GM21576 (cell line): ENCODE measurements around the gene HAP1.
"Not testable (repeated sequence)": the region's sequence is repeated elsewhere in the genome, so short reads cannot be mapped to it uniquely, and the experiment has no call there.

ENCODE experiments used
- ATAC-seq: cut with Tn5 transposase; IDR thresholded peaks from one replicate; pipeline ENCODE4 v1.9.1; 2021; ENCODE audit warnings: mild to moderate bottlenecking, moderate library complexity; ENCODE audit not compliant: unreplicated experiment

HAP1 gene

GRCh38 chr17:41734139-41734948, at the start of gene HAP1:
Gene HAP1 (minus strand): TSS chr17:41734643. CDS start chr17:41734634, 9 bp downstream.
- no peak for ATAC-seq

DNA sequence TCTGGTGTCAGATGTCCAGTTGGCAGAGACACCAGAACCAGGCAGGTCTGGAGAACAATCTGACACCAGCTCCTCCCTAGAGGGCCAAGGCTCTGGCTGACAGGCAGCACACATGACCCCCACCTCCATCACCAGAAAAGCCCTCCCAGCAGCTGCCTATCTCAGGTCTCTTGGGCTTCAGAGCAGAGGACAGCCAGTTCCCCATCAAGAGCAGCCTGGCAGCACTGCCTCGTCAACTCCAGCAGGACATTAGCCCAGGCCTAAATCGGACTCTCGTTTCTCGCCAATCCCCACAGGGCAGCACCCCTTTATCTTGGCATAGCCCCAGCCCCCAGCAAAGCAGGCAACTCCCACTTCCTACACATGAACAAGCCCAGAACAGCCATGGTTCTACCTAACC, 47.7 kb upstream of the HAP1 start:
- no peak for ATAC-seq

GRCh38 chr17:41781404-41782110, 47.1 kb upstream of the HAP1 start:
- ATAC-seq, result no peak

DNA sequence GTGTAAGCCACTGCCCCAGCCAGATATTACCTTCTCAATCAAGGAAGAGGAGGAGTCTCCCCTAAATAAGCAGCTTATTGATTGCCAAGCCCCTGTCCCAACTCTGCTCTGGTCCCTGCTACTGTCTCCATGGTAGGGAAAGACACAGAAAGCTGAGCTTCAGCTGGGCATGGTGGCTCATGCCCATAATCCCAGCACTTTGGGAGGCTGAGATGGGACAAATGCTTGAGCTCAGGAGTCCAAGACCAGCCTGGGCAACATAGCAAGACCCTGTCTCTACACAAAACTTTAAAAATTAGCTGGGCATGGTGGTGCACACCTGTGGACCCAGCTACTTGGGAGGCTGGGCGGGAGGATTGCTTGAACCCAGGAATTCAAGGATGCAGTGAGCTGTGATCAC, 45.5 kb upstream of the HAP1 start:
- ATAC-seq, result no peak

DNA sequence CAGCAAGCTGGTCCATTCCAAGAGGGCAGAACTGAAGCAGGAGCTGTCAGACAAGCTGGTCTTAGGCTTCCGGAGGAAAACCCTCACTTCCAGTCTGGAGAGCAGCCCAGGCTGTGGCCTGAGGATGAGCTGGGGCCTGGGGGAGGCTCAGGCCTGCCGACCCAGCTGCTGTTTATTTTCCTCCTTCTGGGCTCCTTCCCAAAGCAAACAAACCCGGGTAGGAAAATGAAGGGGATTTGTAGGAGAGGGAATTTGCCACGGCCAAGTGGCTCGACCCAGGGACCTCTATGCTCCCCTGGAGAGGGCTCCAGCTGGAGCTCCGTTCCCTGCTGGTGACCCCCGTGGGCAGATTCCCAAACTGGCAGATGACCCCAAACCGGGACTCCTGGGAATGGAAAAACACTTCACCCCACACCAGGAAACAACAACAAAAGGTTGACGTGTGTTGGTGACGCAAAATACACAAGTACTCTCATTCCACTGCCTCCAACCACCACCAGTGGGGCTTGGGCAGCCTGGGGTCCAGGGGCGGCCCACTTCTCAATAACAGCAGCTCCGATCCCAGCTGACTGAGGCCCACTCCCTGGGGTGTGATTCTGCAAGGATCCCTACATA, 43.2 kb upstream of the HAP1 start:
- no peak for ATAC-seq

- no peak for ATAC-seq
Measured at GRCh38 chr17:41777157-41777573, 42.7 kb upstream of the HAP1 start.

- ATAC-seq, result not testable (repeated sequence)
Measured at GRCh38 chr17:41776262-41776900, 41.9 kb upstream of the HAP1 start.

DNA sequence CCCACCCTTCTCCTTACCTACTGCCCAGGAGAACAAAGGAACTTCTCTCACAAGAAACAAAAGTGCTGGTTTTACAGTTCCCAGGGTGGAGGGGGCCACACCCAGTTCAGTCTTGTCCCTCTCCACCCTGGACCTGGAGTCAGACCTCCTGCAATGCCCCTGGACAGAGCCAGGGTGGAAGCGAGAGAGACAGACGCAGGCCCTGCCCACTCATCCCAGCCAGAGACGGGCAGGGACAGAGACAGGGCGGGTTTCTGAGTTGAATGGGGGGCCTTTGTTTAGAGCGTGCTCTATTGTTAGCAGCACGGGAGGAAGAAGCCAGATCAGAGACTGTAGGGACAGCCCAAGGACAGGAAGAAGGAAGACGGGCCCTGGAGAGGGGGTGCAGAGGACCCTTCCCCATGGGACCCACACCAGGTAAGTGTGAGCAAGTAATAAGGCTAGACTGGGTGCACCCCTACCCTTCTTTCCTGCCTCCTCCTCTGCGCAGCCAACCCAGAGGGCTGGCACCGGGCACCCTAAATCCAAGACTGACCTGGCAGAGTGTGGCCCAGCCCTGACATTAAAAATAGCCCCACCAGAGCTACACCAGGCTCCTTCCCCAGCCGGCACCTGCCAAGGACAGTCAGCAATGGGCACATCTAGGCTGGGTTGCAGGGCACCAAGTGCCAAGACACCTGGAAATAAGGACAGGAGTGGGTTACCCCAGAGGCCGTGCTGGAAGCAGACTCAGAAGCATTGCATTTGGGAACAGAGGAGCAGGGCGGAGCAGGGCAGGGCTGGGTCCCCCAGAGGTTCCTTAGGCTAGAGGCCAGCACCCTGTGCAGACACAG, 41.2 kb upstream of the HAP1 start:
- no peak for ATAC-seq

DNA sequence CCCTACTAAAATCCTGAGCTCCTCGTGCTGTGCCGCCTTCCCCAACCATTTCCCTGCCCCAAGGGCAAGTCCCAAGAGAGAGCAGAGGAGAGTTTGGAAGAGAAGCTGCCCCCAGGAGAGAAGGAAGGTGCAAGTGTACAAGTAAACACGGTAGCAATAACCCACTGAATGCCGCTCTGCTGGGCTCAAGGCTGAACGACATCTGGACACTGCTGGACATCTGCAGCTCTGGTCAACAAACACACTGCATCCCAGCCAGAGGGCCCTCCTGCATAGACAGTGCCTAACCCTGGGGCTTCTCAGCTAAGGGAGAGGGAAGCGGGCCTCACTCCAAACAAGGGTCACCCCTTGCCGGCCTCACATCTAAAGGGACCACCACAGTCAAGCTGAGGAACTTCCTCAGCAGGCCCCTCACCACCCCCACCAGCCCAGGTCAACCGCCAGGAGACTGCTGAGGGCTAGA, 39.3 kb upstream of the HAP1 start:
- ATAC-seq, result no peak

GRCh38 chr17:41773190-41773588, 38.7 kb upstream of the HAP1 start:
- no peak for ATAC-seq

DNA sequence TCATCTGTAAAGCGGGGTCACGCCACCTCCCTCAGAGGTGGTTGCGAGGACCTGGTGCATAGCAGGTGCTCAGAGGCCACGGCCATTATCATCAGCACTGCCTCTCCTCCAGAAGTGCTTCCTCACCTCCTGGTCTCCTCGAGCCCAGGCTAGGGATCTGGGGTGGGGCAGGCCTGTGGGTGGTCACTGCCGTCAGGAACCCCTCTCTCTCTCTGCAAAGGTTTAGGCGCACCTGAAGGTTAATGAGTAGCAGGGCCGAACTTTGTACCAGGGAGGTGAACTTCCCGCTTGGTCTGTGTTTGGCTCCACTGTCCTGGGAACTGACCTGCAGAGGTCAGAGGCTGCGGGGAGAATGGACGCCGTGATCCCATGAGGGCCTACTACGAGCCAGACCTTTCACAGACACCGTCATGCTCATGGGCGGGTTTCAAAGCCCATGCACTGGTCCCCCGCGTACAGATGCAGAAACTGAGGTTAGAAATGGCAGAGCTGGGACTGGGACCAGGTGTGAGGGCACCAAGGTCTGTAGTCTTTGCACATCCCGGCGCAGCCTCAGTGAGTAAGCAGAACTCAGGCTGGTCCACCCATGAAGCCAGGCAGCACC, 38.2 kb upstream of the HAP1 start:
- no peak for ATAC-seq

GRCh38 chr17:41772218-41772585, 37.8 kb upstream of the HAP1 start:
- no peak for ATAC-seq

- no peak for ATAC-seq
Measured at GRCh38 chr17:41771389-41772206, 37.2 kb upstream of the HAP1 start.

DNA sequence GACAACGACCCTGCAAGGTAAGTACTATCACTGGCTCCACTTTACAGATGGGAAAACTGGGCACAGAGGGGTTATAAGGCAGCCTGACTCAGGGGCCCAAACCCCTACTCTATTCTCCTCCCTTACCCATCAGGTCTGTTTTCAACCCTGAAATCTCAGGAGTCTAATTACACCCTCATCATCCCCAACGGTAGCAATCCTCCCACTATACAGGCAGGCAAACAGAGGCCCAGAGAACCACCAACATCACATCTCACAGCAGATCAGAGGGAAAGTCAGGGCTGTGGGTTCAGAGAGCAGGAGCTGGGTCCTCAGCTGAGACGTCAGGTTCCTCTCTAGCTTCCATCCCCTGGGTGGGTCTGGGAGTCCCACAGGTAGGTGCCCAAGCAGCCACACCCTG, 35.5 kb upstream of the HAP1 start:
- no peak for ATAC-seq

DNA sequence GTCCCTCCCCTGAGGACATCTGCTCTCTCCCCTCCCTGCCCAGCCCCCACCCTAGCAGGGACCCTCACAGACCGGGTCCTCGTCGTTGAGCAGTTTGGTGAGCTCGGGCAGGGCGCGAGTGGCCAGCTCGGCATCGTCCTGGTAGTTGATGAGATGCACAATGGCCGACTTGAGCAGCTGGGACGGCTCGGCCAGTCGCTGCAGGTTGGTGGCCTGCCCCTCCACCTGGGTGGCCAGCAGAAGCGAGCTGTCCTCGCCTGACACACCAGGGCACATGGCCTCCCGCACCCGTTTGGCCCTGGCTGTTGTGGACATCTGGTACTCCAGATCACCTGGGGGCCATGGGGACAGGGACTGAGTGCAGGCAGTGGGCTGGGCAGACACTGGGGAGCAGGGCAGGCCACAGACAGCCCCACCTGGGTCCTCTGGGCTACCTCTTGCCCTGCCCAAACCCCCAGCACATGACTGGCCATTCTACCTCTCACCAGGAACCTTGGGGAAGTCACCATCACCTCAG, 35.0 kb upstream of the HAP1 start:
- no peak for ATAC-seq

DNA sequence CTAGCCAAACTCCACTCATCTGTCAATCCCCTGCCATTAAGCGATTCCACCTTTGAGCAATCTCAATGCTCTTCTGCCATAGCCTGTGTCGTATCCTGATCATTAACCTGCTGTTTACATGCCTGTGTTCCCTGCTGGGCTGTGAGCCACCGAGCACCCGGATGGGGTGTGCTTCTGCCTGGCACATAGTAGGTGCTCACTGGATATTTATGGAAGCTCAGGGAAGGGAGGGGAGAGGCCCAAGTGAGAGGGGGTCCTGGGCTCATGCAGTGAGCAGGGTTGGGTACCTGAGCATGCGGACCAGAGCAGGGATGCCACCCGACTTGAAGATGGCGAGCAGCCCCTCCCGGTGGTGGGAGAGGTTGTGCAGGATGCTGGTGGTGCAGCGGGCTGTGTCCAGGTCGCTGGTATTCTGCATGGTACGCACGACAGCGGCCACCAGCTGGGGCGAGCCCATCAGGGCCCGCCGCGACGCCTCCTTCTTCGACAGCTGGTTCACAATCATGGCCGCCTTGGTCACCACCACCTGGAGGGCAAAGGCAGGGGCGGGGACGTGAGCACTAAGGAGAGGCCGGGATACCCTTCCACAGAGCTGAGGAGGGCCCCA, 34.3 kb upstream of the HAP1 start:
- ATAC-seq, result no peak

- ATAC-seq, result no peak
Measured at GRCh38 chr17:41767324-41768042, 33.0 kb upstream of the HAP1 start.

GRCh38 chr17:41766135-41766534, 31.7 kb upstream of the HAP1 start:
- ATAC-seq, result no peak
